H1 (cell line): ENCODE results near the gene ABCC4. TPM values are rescaled to one million over a fixed set of nuclear protein-coding genes. Genes with fewer than 3 reads are reported as not detected.

Experiments used
- CTCF ChIA-PET: fragments of 300-600 bp; sonication (Branson Sonifier 250); formaldehyde crosslinking; loops from one replicate; lab custom pipeline; 2021; ENCODE audit not compliant: partially characterized antibody; lab: Charles Lee
- POLR2A ChIA-PET: fragments of 300-600 bp; sonication (Branson Sonifier 250); formaldehyde crosslinking; loops from one replicate; lab custom pipeline; 2021; ENCODE audit warnings: inconsistent platforms; ENCODE audit not compliant: partially characterized antibody; lab: Charles Lee
- DNase-seq, 2 experiments: peaks; one replicate each; pipeline versions ENCODE4 v3.0.0 to v3.0.0-alpha.2; 2010 to 2022; ENCODE audit warnings: low spot score in 2 of 2, low read depth in 1 of 2, mixed read lengths in 1 of 2
- FAIRE-seq: peaks from 2 replicates; lab custom pipeline; 2011; peaks lifted over from hg19 to GRCh38; lab: Jason Lieb, UNC
- H2AFZ ChIP-seq: 2 replicates; pipeline ENCODE4 v1.8.1; 2012; ENCODE audit warnings: low read length, inconsistent platforms
- H2AK5ac ChIP-seq: 2 replicates; pipeline ENCODE4 v1.6.1; 2013; ENCODE audit warnings: low read depth, low read length
- H2BK120ac ChIP-seq: replicated peaks from 2 replicates; pipeline ENCODE3; 2013; ENCODE audit warnings: low read depth, low read length, inconsistent platforms
- H2BK12ac ChIP-seq: 2 replicates; pipeline ENCODE4 v1.6.1; 2013; ENCODE audit warnings: low read depth, low read length
- H2BK15ac ChIP-seq: 2 replicates; pipeline ENCODE4 v1.6.1; 2013; ENCODE audit warnings: low read length
- H2BK20ac ChIP-seq: 2 replicates; pipeline ENCODE4 v1.6.1; 2013; ENCODE audit warnings: low read length
- H2BK5ac ChIP-seq: 2 replicates; pipeline ENCODE4 v1.6.1; 2013; ENCODE audit warnings: low read depth, low read length
- H3K14ac ChIP-seq: 2 replicates; pipeline ENCODE4 v1.6.1; 2013; ENCODE audit warnings: inconsistent platforms; ENCODE audit not compliant: insufficient read length
- H3K18ac ChIP-seq: 2 replicates; pipeline ENCODE4 v1.6.1; 2013; ENCODE audit warnings: low read length; ENCODE audit errors: extremely low read depth
- H3K23ac ChIP-seq: 2 replicates; pipeline ENCODE4 v1.6.1; 2013; ENCODE audit warnings: inconsistent platforms; ENCODE audit not compliant: insufficient read length
- H3K23me2 ChIP-seq: 2 replicates; pipeline ENCODE4 v1.6.1; 2013; ENCODE audit warnings: low read depth, low read length
- H3K27ac ChIP-seq: 2 replicates; pipeline ENCODE4 v1.6.1; 2011; ENCODE audit warnings: low read depth, low read length, inconsistent platforms
- H3K27me3 ChIP-seq, 4 experiments: replicated peaks in 1 of 4; 1 replicate in 1 of 4; 2 replicates in 3 of 4; pipeline versions ENCODE4 v1.6.1 to v1.8.1; 2011 to 2013; ENCODE audit warnings: low read length in 3 of 4, mild to moderate bottlenecking in 3 of 4, inconsistent platforms in 2 of 4, mixed read lengths in 2 of 4, moderate library complexity in 1 of 4; ENCODE audit not compliant: control insufficient read depth in 3 of 4, insufficient read depth in 3 of 4; ENCODE audit errors: extremely low read depth in 1 of 4
- H3K36me3 ChIP-seq, 4 experiments: 2 replicates each; pipeline versions ENCODE4 v1.6.1 to v1.8.1; 2011 to 2013; ENCODE audit warnings: mild to moderate bottlenecking in 4 of 4, low read length in 3 of 4, moderate library complexity in 2 of 4, control low read depth in 1 of 4, inconsistent platforms in 1 of 4; ENCODE audit not compliant: insufficient read depth in 4 of 4, control insufficient read depth in 2 of 4
- H3K4ac ChIP-seq: replicated peaks from 2 replicates; pipeline ENCODE3; 2013; ENCODE audit warnings: low read length, low read depth, mixed read lengths, inconsistent platforms; ENCODE audit not compliant: insufficient read length
- H3K4me1 ChIP-seq, 4 experiments: replicated peaks in 1 of 4; 1 replicate in 1 of 4; 2 replicates in 3 of 4; pipeline versions ENCODE4 v1.6.1 to v1.8.1; 2011 to 2013; ENCODE audit warnings: low read length in 3 of 4, inconsistent platforms in 2 of 4, mixed read lengths in 1 of 4; ENCODE audit not compliant: insufficient read depth in 4 of 4, control insufficient read depth in 3 of 4
- H3K4me2 ChIP-seq, 2 experiments: 2 replicates each; pipeline versions ENCODE4 v1.6.1 to v1.8.1; 2011 to 2013; ENCODE audit warnings: low read depth in 2 of 2, low read length in 2 of 2, control low read depth in 1 of 2, inconsistent platforms in 1 of 2, mild to moderate bottlenecking in 1 of 2; ENCODE audit not compliant: insufficient read depth in 1 of 2
- H3K4me3 ChIP-seq, 4 experiments: fragments of 200-600, 300-600 bp in 1 of 4; sonication (generic), shearing (Covaris generic), sonication (Bioruptor Twin) in 1 of 4; 2 replicates each; pipeline versions ENCODE4 v1.5.1 to v1.8.1; 2011 to 2016; ENCODE audit warnings: low read length in 4 of 4, low read depth in 3 of 4, control low read depth in 2 of 4, inconsistent platforms in 2 of 4, mild to moderate bottlenecking in 2 of 4, mixed read lengths in 1 of 4, moderate library complexity in 1 of 4; ENCODE audit not compliant: insufficient read depth in 2 of 4; ENCODE audit errors: extremely low read depth in 1 of 4
- H3K56ac ChIP-seq: replicated peaks from 2 replicates; pipeline ENCODE3; 2013; ENCODE audit warnings: low read depth, mild to moderate bottlenecking, mixed read lengths, low read length, inconsistent platforms; ENCODE audit not compliant: insufficient read length
- H3K79me1 ChIP-seq: 2 replicates; pipeline ENCODE4 v1.6.1; 2013; ENCODE audit warnings: low read depth, low read length, control low read depth
- H3K79me2 ChIP-seq, 2 experiments: 2 replicates each; pipeline versions ENCODE4 v1.6.1 to v1.8.1; 2012 to 2013; ENCODE audit warnings: low read length in 2 of 2, mild to moderate bottlenecking in 2 of 2, inconsistent platforms in 1 of 2; ENCODE audit not compliant: insufficient read depth in 2 of 2, control insufficient read depth in 1 of 2
- H3K9ac ChIP-seq, 4 experiments: replicated peaks in 1 of 4; 1 replicate in 1 of 4; 2 replicates in 3 of 4; pipeline versions ENCODE4 v1.6.1 to v1.8.1; 2011 to 2013; ENCODE audit warnings: low read depth in 3 of 4, low read length in 3 of 4, control low read depth in 2 of 4, mild to moderate bottlenecking in 2 of 4, moderate library complexity in 2 of 4, inconsistent platforms in 1 of 4; ENCODE audit errors: extremely low read depth in 1 of 4
- H3K9me3 ChIP-seq, 2 experiments: 2 replicates each; pipeline versions ENCODE4 v1.6.1 to v1.8.1; 2012 to 2013; ENCODE audit warnings: mild to moderate bottlenecking in 2 of 2, moderate library complexity in 2 of 2, control low read depth in 1 of 2, inconsistent platforms in 1 of 2, low read depth in 1 of 2, low read length in 1 of 2, mixed read lengths in 1 of 2; ENCODE audit not compliant: insufficient read depth in 2 of 2
- H4K20me1 ChIP-seq, 2 experiments: replicated peaks in 1 of 2; 2 replicates each; pipeline versions ENCODE3 to v1.8.1; 2011 to 2013; ENCODE audit warnings: inconsistent platforms in 2 of 2, low read length in 2 of 2, mild to moderate bottlenecking in 1 of 2; ENCODE audit not compliant: insufficient read depth in 2 of 2, control insufficient read depth in 1 of 2
- H4K5ac ChIP-seq: 2 replicates; pipeline ENCODE4 v1.6.1; 2013; ENCODE audit warnings: low read length, low read depth, mixed read lengths, inconsistent platforms; ENCODE audit not compliant: insufficient read length
- H4K8ac ChIP-seq: 2 replicates; pipeline ENCODE4 v1.8.0; 2013; ENCODE audit warnings: mild to moderate bottlenecking, moderate library complexity, low read length, inconsistent platforms; ENCODE audit not compliant: insufficient read depth; ENCODE audit errors: extremely low read depth
- H4K91ac ChIP-seq: replicated peaks from 2 replicates; pipeline ENCODE3; 2013; ENCODE audit warnings: low read length, mixed read lengths, inconsistent platforms; ENCODE audit not compliant: insufficient read length
- BCL11A ChIP-seq, 2 experiments: IDR thresholded peaks; one replicate each; pipeline ENCODE4 v1.6.1; 2011; ENCODE audit warnings: low read depth in 2 of 2, low read length in 2 of 2, mild to moderate bottlenecking in 2 of 2
- BRCA1 ChIP-seq: IDR thresholded peaks from 2 replicates; pipeline ENCODE4 v1.6.1; 2012; ENCODE audit warnings: low read depth, low read length, improper control_type of control experiment
- CBX8 ChIP-seq: fragments of 300-800, 300-1000 bp; sonication (generic); IDR thresholded peaks from 2 replicates; pipeline ENCODE4 v1.7.1; 2016; ENCODE audit warnings: low read depth, low read length, borderline replicate concordance
- CHD2 ChIP-seq: IDR thresholded peaks from 2 replicates; pipeline ENCODE4 v1.6.1; 2012; ENCODE audit warnings: low read length, improper control_type of control experiment
- HDAC6 ChIP-seq: IDR thresholded peaks from one replicate; pipeline ENCODE4 v1.7.1; 2012; ENCODE audit warnings: low read depth, mild to moderate bottlenecking, inconsistent platforms, low read length, moderate library complexity
- JUN ChIP-seq: IDR thresholded peaks from 2 replicates; pipeline ENCODE4 v1.6.1; 2011; ENCODE audit warnings: low read depth, mild to moderate bottlenecking, improper control_type of control experiment, low read length
- JUND ChIP-seq: IDR thresholded peaks from 2 replicates; pipeline ENCODE4 v1.6.1; 2011; ENCODE audit warnings: mild to moderate bottlenecking, improper control_type of control experiment, low read length
- KDM1A ChIP-seq: fragments of 200-600, 300-600 bp; sonication (generic); IDR thresholded peaks from 2 replicates; pipeline ENCODE4 v1.7.1; 2016; ENCODE audit warnings: mild to moderate bottlenecking, low read length, borderline replicate concordance
- MAFK ChIP-seq: IDR thresholded peaks from 2 replicates; pipeline ENCODE4 v1.6.1; 2012; ENCODE audit warnings: low read depth, mild to moderate bottlenecking, improper control_type of control experiment, low read length
- PHF8 ChIP-seq: fragments of 200-600 bp; sonication (generic); conservative IDR thresholded peaks from 2 replicates; pipeline ENCODE4 v1.7.1; 2012; ENCODE audit warnings: low read depth, mild to moderate bottlenecking, inconsistent platforms, low read length, moderate library complexity
- RBBP5 ChIP-seq: IDR thresholded peaks from 2 replicates; pipeline ENCODE4 v1.7.1; 2012; ENCODE audit warnings: low read depth, mild to moderate bottlenecking, inconsistent platforms, low read length, moderate library complexity, borderline replicate concordance
- RFX5 ChIP-seq: IDR thresholded peaks from 2 replicates; pipeline ENCODE4 v1.6.1; 2011; ENCODE audit warnings: low read depth, low read length, improper control_type of control experiment, borderline replicate concordance
- SP1 ChIP-seq: IDR thresholded peaks from 2 replicates; pipeline ENCODE4 v1.6.1; 2011; ENCODE audit warnings: low read depth, low read length
- TAF1 ChIP-seq: IDR thresholded peaks from 2 replicates; pipeline ENCODE4 v1.6.1; 2011; ENCODE audit warnings: mild to moderate bottlenecking, low read depth, low read length
- TEAD4 ChIP-seq: IDR thresholded peaks from 2 replicates; pipeline ENCODE4 v1.6.1; 2012; ENCODE audit warnings: low read depth, low read length, inconsistent platforms, mixed read lengths
- WGBS, 2 experiments: shearing (Covaris generic) in 1 of 2; methylation state at CpG; one replicate each; pipeline versions ENCODE4 v1.1.6 to v1.1.7; 2013 to 2015; ENCODE audit warnings: low lambda C conversion rate in 2 of 2, mixed read lengths in 2 of 2, inconsistent platforms in 1 of 2, low coverage in 1 of 2, missing lambda C conversion rate in 1 of 2; ENCODE audit not compliant: insufficient replicate concordance in 2 of 2, insufficient coverage in 1 of 2, insufficient read length in 1 of 2; ENCODE audit errors: extremely low coverage in 1 of 2, missing lambda C conversion rate in 1 of 2; 5-methylcytosine and 5-hydroxymethylcytosine counted together
- polyA plus RNA-seq, 7 experiments: library from polyadenylated mRNA; depleted of rRNA in 3 of 7; stranded (reverse) in 5 of 7; unstranded in 2 of 7; fragments of >200 nt in 5 of 7; fragments of 200-250 nt in 2 of 7; gene quantifications; 1 replicate in 5 of 7; 2 replicates in 1 of 7; 4 replicates in 1 of 7; pipeline versions ENCODE4 v1.2.1 to v1.2.3, GENCODE V29; 2011 to 2013; ENCODE audit warnings: missing spikeins in 2 of 7, mixed read lengths in 2 of 7
- total RNA-seq: library from RNA; stranded (reverse); fragmentation: NEBNext Ultra II Directional; extraction: Animal tissue kit (Norgen Biotek cat#: 25700); gene quantifications from 2 replicates; pipeline ENCODE4 v1.2.1, GENCODE V29; 2021

The ABCC4 gene
- total and polyA plus RNA-seq, 2 of the 8 experiments (the other 6 are each of a cell fraction or from before 2014, with no cell fraction given), result 4.0 to 14.1 TPM

- H3K79me2 ChIP-seq, result no peaks in the 10 kb centered on the region
- H3K14ac ChIP-seq, result no peak overlapping the region
- no peaks in the 10 kb centered on the region for H3K4me1 ChIP-seq
- H4K8ac ChIP-seq, result no peak overlapping the region
- H4K5ac ChIP-seq, result no peak overlapping the region
- H2AFZ ChIP-seq, result no peak overlapping the region
- ChIA-PET CTCF (interaction anchor here (1.9 to 2.0 kb wide), 2 partner anchors 8 to 122 kb away, joined by 5 to 6 read pairs; no protein-coding TSS in a partner anchor), POLR2A (no interaction called here)
- no peaks in the 10 kb centered on the region for H3K9me3 ChIP-seq
- H3K18ac ChIP-seq, result no peak overlapping the region
- H3K23me2 ChIP-seq, result no peaks in the 10 kb centered on the region; the same call in 1 of the 2 replicates
- no peak for FAIRE-seq
- H2BK5ac ChIP-seq, result no peak overlapping the region
- H3K27me3 ChIP-seq, result no peaks in the 10 kb centered on the region
- no peak overlapping the region for H3K4me3 ChIP-seq
- H2BK12ac ChIP-seq, result no peak overlapping the region
- H3K4ac ChIP-seq, result no peak overlapping the region
- no peak overlapping the region for H2BK20ac ChIP-seq
- no peak overlapping the region for H3K9ac ChIP-seq
- no peak overlapping the region for H2BK120ac ChIP-seq
- no peaks in the 10 kb centered on the region for H4K20me1 ChIP-seq
- H4K91ac ChIP-seq, result no peak overlapping the region
- 91% methylated on average over 3 of the region's 3 CpGs; no CpG with 5 or more reads in 1 of the 2 experiments for WGBS, 2 experiments
- no peak overlapping the region for H2AK5ac ChIP-seq
- no peak overlapping the region for H3K27ac ChIP-seq
- H3K79me1 ChIP-seq, result no peaks in the 10 kb centered on the region
- no peak overlapping the region for H2BK15ac ChIP-seq
- no peak overlapping the region for H3K56ac ChIP-seq
- TF ChIP-seq SP1 (no peak), HDAC6 (no peak), TAF1 (no peak), RFX5 (no peak), CBX8 (no peak), CHD2 (no peak), RBBP5 (no peak), KDM1A (no peak), BCL11A (IDR thresholded peaks at IDR 0.05; ENCODE audit: low read depth in 2 of 2, low read length in 2 of 2) (no peak), TEAD4 (no peak), JUN (no peak), JUND (no peak), BRCA1 (no peak), MAFK (no peak), PHF8 (no peak)
- H3K36me3 ChIP-seq, result no peaks in the 10 kb centered on the region
- H3K23ac ChIP-seq, result no peak overlapping the region
- H3K4me2 ChIP-seq, result no peak overlapping the region
- DNase-seq, result no peak
Measured at GRCh38 chr13:95067303-95067702, 233.9 kb downstream of the ABCC4 start.
